Activated CD4-positive, CD25-positive, alpha-beta regulatory T cell treated with anti-CD3 and anti-CD28 coated beads, Interleukin-2, amount 50 U/mL, for 16 hours (primary cell): Measurements from ENCODE around the gene RNF145.
"Not testable (repeated sequence)": the region's sequence is repeated elsewhere in the genome, so short reads cannot be mapped to it uniquely, and the experiment has no call there.

Experiments
- DNase-seq: peaks from one replicate; pipeline ENCODE4 v3.0.0-alpha.2; 2020; ENCODE audit warnings: low read depth, low spot score

The RNF145 gene

DNA sequence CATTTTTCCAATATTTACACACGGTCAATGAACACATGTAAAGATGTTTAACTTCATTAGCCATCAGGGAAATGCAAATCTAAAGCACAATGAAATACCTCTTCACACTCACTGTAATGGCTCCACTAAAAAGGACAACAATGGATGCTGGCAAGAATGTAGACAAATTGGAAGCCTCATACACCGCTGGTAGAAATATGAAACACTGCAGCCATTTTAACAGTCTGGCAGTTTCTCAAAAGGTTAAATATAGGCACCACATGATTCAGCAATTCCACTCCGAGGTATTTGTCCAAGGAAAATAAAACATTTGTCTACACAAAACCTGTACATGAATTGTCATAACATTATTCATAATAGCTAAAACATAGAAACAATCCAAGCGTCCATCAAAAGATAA, 20.0 kb downstream of the RNF145 start:
- no peak for DNase-seq

DNA sequence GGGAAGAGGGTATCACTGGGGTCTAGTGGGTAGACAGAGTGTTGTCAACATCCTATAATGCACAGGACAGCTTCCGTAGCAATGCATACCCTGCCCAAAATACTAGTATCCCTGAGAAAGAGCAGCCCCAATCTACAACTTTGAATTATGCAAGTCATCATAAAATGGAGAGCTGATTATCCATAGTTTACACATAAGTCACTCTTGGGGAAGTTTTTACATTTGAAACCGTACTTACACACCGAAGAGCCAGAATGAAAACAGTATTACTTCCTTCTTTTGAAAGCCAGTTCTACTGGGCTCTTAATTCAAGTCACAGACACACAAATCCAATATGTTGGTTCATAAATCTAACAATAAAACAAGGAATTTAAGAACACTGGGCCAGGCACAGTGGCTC, 21.6 kb downstream of the RNF145 start:
- no peak for DNase-seq

DNA sequence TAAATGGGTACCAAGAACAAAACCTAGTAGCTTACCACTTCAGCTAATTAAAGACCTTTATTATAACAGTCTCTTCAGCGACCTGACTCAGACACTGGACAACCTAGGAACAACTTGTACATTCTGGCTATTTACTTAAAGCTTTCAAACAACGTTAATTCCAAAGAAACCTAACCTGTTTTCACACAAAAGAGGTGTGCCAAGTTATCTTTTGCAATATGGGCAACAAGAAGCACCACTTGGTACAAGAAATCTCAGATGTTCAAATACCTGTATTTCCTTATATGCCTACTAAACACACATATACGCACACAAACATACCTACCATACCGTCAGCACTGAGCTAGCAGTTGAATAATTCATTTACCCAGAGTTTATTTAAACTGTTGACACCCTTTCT, 23.0 kb downstream of the RNF145 start:
- no peak for DNase-seq

DNA sequence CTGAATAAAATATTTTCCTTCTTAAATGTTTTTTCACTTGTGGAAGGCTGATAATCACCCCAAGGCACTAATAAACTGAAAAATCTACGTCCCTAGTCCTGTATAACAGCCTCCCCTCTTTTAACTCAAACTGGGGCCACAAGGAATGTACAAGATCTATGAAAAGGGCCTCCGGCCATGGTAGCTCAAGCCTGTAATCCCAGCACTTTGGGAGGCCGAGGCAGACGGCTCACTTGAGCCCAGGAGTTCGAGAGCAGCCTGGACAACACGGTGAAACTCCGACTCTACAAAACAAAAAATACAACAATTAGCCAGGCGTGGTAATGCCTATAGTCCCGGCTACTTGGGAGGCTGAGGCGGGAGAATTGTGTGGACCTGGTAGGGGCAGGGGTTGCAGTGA, 23.6 kb downstream of the RNF145 start:
- no peak for DNase-seq

DNA sequence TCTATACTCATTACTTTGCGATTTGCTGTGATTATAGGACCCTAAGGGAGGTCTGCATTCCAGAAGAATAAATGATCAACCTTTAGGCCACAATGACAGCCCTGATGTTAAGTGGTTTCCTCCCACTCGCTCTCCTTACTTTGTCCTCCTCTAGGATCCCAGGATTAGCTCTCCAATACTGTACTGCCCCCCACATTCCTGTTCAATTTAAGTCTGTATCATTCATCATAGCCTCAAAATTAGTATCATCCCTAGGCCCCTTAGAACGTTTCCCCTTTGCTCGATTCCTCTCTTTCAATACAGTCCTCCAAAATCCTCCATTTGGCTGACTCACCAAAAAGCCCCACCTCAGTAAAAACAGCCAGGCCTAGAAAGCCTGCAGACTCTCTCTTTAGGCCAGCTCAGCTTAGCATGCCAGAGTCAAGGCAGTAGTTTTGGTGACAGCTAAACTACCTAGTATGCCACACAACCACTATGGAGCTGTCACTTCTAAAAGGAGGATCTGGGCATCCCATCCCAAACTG, 24.4 kb downstream of the RNF145 start:
- no peak for DNase-seq

DNA sequence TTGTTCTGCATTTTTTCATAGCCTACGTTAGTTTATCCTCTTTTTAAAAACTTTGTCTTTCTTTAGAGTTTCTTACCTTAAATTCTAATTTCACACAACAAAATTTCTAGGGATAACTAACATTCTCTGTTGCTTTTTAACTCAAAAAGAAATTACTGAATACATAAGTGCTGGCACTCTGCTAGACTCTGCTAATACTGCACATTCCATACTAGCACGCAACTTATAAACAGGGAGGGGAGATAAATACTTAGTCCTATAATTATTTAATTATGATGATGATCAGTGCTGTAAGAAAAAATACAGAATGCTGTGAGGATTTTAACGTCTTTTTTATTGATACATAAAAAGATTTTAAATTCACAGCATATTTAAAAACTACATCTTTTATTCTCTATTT, 25.1 kb downstream of the RNF145 start:
- DNase-seq = no peak

DNA sequence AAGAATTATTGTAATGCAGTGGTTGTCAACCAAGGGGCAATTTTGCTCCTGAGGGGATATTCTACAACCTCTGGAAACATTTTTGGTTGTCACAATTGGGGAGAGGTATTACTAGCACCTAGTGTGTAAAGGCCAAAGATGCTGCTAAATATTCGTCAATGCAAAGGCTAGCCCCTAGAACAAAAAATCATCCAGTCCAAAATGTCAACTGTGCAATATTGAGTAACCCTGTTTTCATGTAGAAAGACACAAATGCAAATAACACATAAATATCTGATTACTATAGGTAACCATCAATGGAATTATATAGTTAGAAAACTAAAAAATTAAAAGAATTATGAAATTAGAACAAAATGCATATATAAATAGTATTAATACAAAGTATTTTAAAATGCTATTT, 26.1 kb downstream of the RNF145 start:
- DNase-seq = no peak

DNA sequence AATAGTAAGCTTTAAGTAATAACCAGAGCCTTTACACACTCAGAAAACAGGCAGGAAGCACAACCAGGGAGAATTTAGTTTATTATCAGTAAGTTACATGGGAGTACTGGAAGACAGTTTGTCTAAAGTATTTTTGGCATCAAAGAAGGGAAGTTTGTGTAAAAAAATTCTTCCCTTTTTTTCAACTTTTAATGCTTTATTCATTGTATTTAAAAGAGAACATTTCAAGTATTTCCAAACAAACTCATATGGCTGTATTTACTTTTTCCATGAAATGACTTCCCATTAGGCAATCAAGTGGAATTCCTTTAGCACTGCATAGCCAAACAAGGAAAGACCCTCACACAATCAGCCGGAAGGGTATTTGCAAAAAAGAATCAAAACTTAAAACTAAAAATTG, 26.7 kb downstream of the RNF145 start:
- DNase-seq = no peak

DNA sequence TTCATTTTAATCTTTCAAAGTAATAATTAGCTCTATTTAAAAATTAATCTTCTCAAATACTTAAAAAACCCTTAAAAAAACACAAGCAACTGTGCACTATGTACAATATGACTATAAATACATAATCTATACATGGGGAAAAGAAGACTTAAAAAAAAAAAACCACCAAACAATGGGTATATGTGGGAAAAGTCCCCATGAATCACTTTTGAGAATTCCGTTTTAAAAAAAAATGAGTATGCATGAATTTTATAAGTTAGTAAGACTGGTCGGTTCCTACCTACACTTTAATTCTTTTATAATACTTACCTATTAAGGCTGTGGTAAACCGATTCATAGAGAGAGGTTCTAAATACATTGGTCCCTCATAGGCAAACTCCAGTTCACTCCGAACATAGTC, 27.7 kb downstream of the RNF145 start:
- DNase-seq = no peak

DNA sequence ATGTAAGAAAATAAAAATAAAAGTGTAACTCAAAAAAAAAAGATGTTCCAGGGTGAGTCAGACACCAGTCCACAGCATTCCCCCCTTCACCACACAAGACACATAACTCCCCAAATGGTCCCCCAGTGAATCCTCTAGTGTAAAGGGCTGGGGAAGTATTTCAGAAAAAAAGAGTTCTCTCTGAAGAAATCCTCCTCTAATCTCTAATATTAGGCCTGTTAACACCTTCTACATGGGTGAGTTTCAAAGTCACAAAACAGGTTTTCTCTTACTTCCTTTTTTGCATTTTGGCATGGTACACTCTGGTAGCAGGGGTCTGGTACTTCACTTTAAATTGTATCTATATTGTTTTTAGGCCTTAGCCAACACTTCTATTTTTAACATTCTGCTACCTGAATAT, 28.2 kb downstream of the RNF145 start:
- DNase-seq = no peak

DNA sequence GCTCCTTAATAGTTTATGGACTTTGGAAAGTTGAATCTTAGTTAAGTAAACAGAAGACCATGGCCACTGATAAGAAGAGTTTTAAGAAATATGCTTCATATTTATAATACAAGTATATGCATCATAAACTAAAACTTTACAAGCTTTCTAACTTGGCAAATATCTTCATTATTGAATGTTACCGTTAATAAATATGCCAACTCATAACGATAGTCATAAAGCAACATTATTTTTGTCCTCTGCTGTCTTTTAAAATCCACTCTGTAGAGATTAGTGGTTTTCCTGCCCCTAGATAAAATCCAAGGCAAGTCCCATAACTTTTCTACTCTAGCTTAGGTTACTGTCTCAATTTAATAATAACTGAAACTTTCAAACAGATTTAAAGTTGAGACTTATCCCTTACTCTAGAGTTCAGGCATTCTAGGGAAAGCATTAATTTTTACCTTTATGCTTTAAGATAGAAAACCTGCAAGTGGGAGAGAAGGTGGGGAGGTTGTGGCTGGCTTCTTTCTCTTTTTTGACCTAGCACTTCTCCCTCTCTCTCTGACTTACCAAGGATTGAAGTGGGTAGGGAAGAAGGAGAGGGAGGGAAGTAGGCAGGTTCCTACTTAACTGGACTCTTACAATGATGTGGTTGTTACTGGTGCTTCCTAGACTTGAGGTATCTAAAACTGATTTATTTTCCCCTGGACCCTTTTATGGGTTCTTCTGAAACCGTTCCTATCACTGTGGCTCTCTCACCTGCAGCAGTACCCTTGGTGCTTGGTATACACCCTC, 29.6 kb downstream of the RNF145 start:
- no peak for DNase-seq

DNA sequence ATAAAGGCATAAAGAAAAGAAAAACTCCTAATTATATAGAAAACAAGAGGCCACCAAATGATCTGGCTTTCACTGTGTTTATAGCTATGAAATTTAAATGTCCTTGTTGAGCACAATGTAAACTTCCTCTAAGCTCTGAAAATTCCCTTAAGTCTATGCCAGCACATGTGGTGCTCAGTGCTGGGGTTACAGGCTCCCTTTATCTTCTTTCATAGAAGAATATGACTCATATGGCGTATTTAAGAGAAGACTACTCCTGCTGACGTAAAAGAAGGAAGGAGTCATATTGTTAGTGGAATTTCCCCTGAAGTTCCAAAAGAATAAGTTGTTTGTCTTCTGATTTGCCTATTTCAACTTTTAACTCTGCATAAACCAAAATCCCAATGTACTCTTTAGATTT, 30.4 kb downstream of the RNF145 start:
- no peak for DNase-seq

DNA sequence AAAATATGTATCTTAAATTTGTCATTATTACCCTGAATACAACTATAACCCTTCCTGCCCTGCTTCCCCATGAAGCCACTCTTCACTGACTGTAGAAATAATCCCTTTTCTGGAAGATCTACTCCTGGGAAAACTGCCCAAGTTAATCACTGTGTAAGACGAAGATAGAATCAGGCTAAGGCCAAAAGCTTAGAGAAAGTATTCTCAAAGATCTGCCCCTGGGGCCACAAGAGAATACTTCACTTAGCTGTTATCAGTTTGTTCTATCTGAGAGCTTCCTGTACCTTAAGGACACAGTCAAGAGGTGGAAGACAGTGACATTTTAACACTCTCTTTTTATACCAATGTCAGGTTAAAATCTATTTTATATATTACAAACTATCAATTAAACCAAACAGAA, 33.8 kb downstream of the RNF145 start:
- DNase-seq = no peak

DNA sequence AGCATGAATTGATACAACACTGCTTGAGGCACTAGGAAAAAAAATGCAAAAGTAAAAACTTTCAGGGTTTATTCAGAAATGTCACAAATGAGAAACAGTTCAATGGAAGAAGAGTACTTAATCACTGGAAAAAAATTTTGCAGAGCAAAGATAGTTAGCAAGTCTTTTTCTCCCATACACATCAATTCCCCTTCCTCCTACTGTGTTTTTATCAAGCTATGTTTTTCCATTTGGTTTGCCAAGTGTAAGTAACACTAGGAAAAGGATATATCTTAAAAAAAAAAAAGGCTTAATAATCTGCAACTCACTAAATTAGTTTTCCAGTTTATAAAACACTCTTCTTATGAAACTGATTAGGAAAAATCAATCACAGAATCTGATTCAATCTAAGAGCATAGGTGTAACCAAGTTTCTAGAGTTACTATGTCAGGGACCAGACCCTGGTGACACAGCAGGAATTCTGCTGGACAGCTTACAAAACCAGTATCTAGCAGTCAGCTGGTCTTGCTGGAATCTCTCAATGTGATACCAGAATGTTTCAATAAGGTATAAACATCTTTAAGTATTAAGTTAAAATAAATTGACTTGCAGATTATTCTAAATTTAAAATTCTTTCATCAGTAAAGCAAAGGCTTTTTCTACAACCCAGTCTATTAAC, 34.7 kb downstream of the RNF145 start:
- DNase-seq = no peak

DNA sequence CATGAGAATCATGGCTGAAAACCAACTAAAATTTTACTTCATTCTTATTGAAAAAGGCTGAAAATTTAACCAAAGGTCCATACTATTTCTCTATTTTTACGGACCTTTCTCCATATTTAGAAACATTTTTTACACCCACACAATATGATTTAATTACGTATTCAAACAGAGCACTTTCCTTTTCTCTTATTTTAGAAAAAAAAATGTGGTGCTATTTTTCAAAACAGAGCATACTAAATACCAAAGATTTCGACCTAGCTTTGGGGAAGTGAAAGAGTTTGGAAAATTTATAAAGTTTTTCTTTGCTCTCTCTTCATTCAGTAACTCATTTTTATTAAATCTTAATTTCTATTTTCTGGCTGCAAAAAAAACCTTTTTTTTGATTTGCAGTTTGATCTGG, 38.1 kb downstream of the RNF145 start:
- DNase-seq = no peak

DNA sequence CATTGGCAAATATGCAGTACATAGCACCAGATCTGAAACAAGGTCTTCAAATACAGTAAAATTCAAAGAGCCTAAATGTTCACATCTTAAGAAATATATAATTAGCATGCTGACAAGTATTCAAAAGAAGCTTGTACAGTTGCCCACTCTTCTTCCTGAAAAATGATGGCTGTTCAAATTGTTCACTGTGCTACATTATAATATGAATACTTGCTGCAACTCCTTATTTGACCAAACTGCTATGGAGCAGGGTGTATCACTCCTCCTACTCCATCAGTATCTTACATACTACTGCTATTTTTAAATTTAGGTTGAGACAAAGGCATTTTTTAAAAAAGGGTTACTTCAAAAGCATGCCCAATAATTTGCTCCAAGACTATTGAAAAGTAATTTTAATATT, 39.3 kb downstream of the RNF145 start:
- no peak for DNase-seq

DNA sequence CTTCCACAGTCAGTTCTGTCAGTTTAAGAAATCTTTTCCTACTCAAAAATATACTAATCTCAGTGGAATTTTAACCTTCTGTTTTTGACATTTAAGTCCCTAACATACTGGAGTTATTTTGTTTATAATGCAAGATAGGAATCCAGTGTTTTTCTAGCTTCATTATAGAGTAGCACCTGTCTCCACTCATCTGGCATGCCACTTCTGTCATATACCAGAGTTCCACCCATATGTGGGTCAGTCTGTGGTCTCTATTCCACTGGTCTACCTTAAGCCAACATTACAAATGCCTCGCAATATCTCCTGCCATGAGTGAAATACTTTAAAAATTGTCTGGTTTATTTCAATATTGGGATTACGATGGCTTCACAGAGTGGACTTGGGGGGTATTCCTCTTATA, 42.9 kb downstream of the RNF145 start:
- DNase-seq = no peak

DNA sequence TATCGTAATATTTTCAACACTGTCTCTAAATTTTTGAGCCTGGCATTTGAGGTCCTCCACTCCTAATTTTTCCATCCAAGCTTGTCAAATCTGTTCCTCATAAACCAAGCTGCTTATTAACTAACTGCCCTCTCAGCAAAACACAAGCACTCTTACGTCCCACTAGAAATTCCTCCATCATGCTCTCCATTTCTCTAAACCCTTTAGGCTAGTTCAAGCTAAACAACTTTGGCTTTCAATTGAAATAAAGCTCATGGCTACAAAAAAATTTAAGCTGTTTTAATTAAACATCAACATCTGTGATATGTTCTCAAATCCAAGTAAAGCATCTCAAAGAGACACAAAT, 45.7 kb downstream of the RNF145 start:
- DNase-seq = no peak

DNA sequence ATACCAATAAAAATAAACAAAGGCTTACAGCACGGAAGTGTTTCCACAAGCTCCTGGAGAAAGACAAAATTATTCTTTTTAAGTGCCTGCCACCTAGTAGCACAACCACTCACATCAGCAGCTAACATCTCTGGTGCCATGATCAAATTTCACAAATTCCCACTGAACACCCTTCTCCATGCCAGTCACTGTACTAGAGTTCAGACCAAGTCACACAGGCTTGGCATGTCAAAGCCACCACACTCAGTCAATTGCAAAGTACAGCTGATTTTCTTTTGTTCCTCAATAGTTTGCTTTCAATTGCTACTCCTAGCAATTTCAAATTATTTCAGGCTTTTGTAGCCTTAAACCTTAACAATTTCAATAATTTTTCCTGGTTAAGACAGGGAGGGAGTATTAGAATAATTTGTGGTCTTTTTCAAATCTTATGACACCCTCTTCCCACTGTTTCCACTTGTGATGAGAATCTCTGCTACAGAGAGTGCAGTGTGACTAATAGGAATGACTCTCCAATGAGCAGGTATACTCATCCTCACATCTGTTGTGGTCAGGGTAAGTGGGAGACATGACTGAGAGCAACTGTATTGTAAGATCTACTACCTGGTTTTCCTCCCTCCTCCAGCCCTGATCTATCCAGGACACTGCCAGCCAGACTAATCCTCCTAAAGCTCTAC, 46.2 kb downstream of the RNF145 start:
- DNase-seq = no peak

DNA sequence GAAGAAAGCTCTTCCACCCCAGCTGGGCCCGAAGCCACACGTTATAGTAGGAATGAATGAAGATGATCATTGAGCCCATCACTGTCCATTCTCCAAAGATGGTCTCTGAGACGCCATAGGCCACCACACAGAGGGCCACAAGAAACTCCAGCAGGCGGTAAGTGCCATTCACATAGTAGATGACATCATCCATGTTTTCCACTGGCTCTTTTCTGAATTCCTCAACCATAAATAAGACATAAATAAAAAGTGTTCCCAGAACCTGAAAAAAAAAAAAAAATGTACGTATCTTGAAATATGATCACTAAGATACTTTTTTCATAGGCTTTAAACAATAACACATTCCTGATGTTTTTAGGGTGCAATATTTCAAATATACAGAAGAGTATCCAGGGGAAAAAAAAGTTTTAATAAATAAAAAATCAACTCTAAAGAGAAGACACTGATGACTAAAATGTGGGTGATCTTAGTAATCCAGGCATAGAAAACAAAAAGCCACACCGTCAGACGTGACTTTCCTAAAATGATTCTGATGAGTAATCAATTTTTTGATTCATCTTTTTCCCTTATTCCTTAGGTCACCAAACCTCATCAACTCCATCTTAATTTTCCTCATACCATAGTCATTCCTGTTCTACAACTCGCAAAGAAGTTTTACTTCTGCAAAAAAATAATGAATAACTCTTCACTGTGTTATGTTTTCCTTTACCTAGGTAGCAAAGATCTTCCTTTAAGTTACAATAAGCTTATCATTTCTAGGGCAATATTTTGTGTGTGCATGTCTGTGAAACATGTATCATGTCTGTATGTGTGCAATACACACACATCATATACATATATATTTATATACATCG, 47.8 kb downstream of the RNF145 start:
- DNase-seq = no peak

DNA sequence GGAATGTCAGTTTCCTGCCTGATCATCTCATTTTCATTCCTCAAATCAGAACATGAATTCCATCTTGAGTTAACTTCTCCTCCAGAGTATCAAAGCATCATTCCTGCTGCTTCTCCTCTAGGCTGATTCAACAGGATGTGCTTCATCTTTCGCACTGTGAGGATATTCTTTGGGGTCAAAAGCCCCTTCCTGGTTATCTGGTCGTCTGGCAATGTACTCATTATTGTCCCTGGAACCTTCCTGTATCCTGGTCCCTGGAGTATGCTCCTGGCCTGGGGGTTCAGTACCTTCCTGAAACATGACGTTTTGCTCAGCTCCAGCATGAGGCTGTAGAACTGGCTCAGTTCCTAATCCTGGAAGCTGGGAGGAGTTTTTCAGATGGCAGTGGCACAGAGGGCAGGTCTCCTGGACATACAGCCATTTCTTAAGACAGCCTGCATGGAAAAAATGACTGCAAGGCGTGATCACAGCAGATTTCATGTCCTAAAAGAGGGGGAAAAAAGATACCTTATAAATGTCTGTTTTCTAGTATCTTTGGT, 50.7 kb downstream of the RNF145 start:
- DNase-seq = not testable (repeated sequence)

DNA sequence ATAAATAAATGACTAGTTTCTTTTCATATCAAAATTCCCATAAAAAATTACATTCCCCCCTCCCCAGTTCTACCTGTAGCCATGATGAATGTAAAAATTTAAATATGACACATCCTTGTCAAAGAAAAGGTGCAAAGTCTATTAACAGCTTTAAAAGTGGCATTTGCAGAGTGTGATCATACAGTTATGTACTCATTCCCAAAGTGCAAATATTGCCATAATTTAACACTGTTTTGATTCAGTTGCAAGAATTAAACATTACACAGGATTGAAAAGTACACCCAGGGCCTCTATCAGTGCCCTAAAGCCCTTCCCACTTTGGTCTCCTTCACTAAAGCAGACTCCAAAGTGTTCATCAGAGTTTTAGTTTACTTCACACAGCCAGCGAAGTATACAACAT, 51.8 kb downstream of the RNF145 start:
- no peak for DNase-seq
